ENCODE data around the gene SLC17A9. TPM values are rescaled to one million over a fixed set of nuclear protein-coding genes. Genes with fewer than 3 reads are reported as not detected.

SLC17A9 gene
- total RNA-seq, 1 donor from 2014 or later, result 5.3 TPM

DNA sequence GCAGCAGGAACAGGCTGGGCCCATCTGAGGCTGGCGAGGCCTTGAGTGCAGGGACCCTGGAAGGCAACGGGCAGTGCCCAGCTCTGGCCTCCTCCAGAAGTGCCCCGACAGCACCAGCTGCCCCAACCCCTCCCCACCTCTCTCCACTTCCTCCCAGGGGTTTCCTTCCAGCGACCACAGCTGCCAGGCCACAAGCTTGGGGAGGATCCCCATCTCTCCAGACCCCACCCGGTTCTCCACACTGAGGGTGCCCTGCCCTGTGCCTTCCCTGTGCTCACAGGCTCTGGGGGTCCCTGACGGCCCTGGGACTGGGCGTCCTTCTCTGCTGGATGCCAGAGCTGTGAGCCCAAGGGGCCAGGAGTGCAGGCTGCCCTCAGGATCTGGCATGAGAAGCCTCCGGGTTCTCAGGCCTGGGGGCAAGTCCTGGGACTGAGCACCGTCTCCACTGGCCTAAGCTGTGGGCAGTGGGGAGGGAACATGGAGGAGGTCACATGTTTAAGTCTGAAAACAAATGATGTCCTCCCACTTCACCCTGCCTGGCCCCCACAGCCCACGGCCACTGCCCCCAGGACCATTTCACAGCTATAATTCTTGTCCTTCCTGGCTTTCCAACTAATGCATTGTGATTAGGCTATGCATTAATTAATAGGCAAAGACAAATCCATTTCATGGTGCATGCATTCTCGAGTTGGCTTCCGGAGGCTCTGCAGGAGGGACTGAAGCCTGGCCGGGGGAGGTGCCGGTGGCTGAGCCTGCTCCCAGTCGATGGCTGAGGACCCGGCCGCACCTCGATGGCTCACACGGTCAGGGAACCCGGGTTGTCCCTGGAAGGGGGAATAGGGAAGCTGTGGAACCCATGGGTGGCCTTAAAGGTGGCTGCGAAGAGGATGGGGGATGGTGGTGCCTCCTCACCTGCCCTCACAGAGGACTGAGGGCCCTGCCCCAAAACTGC is 29.9 kb downstream of the SLC17A9 start:
- Mint-ChIP-seq H3K4me1 (peaks cover 7% of the 10 kb centered on the region), H3K27me3 (ENCODE audit: low read depth) (peaks cover 80% of the 10 kb centered on the region), H3K36me3 (no peaks in the 10 kb centered on the region), H3K4me3 (no peak overlapping the region), H3K27ac (no peak overlapping the region), H3K9me3 (no peaks in the 10 kb centered on the region)
- TF ChIP-seq, protein P1, sequence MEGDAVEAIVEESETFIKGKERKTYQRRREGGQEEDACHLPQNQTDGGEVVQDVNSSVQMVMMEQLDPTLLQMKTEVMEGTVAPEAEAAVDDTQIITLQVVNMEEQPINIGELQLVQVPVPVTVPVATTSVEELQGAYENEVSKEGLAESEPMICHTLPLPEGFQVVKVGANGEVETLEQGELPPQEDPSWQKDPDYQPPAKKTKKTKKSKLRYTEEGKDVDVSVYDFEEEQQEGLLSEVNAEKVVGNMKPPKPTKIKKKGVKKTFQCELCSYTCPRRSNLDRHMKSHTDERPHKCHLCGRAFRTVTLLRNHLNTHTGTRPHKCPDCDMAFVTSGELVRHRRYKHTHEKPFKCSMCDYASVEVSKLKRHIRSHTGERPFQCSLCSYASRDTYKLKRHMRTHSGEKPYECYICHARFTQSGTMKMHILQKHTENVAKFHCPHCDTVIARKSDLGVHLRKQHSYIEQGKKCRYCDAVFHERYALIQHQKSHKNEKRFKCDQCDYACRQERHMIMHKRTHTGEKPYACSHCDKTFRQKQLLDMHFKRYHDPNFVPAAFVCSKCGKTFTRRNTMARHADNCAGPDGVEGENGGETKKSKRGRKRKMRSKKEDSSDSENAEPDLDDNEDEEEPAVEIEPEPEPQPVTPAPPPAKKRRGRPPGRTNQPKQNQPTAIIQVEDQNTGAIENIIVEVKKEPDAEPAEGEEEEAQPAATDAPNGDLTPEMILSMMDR (IDR thresholded peaks at IDR 0.05; ENCODE audit: unreplicated experiment), result no peak
- DNase-seq (ENCODE audit: low spot score in 2 of 2, unreplicated experiment in 2 of 2), result no peak

DNA sequence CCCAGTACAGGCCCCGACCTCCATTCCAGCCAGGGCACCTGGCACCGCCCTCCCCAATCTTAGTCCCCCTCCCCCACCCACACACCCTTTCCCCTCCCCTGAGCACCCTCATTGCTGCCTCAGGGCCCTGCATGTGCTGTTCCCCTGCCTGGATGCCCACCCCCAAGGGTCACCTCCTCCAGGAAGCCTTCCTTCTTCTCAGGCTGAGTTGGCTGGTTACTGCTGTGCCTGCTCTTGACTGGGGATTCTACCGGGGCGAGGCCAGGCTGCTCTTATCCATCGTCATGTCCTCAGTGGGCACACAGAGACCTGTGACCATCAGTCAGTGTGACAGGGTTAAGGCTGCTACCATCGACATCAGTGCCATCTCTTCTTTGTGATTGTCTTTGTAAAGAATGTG is 30.7 kb downstream of the SLC17A9 start:
- DNase-seq (ENCODE audit: low spot score in 2 of 2, unreplicated experiment in 2 of 2), result no peak
- peaks cover 7% of the 10 kb centered on the region for H3K4me1 Mint-ChIP-seq
- TF ChIP-seq, protein P1 (IDR thresholded peaks at IDR 0.05; ENCODE audit: unreplicated experiment), result no peak
- H3K36me3 Mint-ChIP-seq, result no peaks in the 10 kb centered on the region
- no peak overlapping the region for H3K4me3 Mint-ChIP-seq
- peaks cover 80% of the 10 kb centered on the region for H3K27me3 Mint-ChIP-seq (ENCODE audit: low read depth)
- no peak overlapping the region for H3K27ac Mint-ChIP-seq
- H3K9me3 Mint-ChIP-seq, result no peaks in the 10 kb centered on the region

DNA sequence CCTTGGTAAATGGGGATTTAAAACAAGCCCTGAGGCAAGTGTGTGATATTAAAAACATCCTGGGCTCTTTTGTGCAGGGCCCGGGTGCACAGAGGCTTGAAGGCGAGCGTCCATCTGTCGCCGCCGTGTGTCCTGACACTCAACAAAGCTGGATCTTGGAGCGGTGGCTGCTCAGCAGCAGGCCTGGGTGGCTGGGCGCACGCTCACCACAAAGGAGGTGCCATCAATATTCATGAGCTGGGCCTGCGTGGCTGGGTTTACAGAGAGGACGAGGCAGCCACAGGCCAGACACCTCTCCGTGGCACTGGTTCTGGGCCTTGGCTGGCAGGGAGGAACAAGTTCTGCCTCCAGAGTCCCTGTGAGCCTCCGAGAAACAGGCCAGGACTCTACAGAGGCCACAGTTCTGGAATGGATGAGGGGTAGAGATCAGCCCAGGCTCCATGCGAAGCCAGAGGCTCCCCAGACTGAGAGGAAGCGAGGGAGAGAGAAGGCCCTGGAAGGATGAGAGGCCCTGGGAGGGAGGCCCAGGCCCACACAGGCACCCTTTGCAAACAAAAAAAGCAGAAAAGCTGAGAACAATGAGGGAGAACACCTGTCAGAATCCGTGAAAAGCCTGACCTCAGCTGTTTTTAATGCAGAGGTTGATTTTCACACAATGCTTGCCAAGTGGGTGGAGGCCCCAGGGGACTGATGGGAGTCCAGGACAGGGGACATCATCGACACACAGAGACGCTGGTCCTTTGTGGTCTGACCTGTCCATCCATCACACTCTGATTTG is 32.3 kb downstream of the SLC17A9 start:
- Mint-ChIP-seq H3K4me1 (peaks cover 7% of the 10 kb centered on the region), H3K36me3 (no peaks in the 10 kb centered on the region), H3K4me3 (no peak overlapping the region)

DNA sequence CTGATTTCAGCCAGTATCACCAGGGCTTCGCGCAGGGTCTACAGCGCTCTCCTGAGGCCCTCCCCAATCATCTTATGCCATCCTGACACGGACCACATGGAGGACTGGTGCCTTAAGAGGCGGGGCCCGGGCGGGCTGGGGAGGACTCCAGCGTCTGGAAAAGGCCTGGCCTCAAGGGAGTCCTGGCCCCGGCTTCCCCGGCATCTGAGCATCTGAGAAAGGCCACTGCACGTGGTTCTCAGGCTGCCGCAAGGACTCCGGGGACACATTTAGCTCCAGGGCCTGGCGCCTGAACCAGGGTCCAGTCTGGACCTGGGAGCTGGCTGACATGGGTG is 32.9 kb downstream of the SLC17A9 start:
- Mint-ChIP-seq H3K27me3 (ENCODE audit: low read depth) (peaks cover 78% of the 10 kb centered on the region), H3K36me3 (no peaks in the 10 kb centered on the region), H3K4me1 (peaks cover 7% of the 10 kb centered on the region), H3K4me3 (no peak overlapping the region), H3K9me3 (no peaks in the 10 kb centered on the region), H3K27ac (no peak overlapping the region)
- DNase-seq (ENCODE audit: low spot score in 2 of 2, unreplicated experiment in 2 of 2), result no peak
- TF ChIP-seq, protein P1 (IDR thresholded peaks at IDR 0.05; ENCODE audit: unreplicated experiment), result no peak

More for the DNA sequence above, 32.3 kb downstream of the SLC17A9 start:
- H3K27ac Mint-ChIP-seq, result no peak overlapping the region
- TF ChIP-seq, protein P1 (IDR thresholded peaks at IDR 0.05; ENCODE audit: unreplicated experiment), result no peak
- peaks cover 80% of the 10 kb centered on the region for H3K27me3 Mint-ChIP-seq (ENCODE audit: low read depth)
- H3K9me3 Mint-ChIP-seq, result no peaks in the 10 kb centered on the region
- no peak for DNase-seq (ENCODE audit: low spot score in 2 of 2, unreplicated experiment in 2 of 2)

DNA sequence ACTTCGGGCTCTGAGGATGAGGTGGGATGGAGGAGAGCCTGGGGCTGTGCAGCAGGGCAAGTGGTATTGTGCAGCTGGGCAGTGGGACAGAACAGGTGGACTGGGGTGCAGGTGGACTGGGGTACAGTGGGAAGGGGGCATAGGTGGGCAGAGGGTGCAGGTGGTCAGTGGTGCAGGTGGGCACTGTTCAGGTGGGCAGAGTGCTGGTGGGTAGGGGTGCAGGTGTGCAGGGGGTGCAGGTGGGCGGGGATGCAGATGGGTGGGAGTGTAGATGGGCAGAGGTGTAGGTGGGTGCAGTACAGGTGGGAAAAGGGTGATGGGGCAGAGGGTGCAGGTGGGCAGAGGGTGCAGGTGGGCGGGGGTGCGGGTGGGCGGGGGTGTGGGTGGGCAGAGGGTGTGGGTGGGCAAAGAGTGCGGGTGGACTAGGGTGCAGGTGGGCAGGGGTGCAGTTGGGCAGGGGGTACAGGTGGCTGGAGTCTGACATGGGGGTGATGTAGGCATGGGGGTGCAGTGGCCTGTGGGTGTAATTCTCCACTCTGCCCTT is 33.8 kb downstream of the SLC17A9 start:
- H3K4me1 Mint-ChIP-seq, result peaks cover 7% of the 10 kb centered on the region
- H3K27ac Mint-ChIP-seq, result no peak overlapping the region
- DNase-seq (ENCODE audit: low spot score in 2 of 2, unreplicated experiment in 2 of 2), result no peak
- H3K9me3 Mint-ChIP-seq, result no peaks in the 10 kb centered on the region
- H3K4me3 Mint-ChIP-seq, result no peak overlapping the region
- H3K36me3 Mint-ChIP-seq, result no peaks in the 10 kb centered on the region
- TF ChIP-seq, protein P1 (IDR thresholded peaks at IDR 0.05; ENCODE audit: unreplicated experiment), result no peak
- H3K27me3 Mint-ChIP-seq (ENCODE audit: low read depth), result peaks cover 81% of the 10 kb centered on the region
